Neural cell (in vitro differentiated cells): ENCODE data around the gene CPVL.

Experiments used
- CTCF ChIP-seq: fragments of 450-650 bp; IDR thresholded peaks from 2 replicates; pipeline ENCODE4 v1.5.1; 2014; ENCODE audit warnings: antibody characterized with exemption, mild to moderate bottlenecking, moderate library complexity; ENCODE audit not compliant: poor library complexity, severe bottlenecking
- POLR2AphosphoS5 ChIP-seq: IDR thresholded peaks from 2 replicates; pipeline ENCODE4 v1.6.1; 2012
- RAD21 ChIP-seq: fragments of 450-650 bp; conservative IDR thresholded peaks from 2 replicates; pipeline ENCODE4 v1.6.1; 2014; ENCODE audit warnings: antibody characterized with exemption, mild to moderate bottlenecking, moderate library complexity
- REST ChIP-seq: IDR thresholded peaks from 2 replicates; pipeline ENCODE4 v1.6.1; 2012; ENCODE audit warnings: borderline replicate concordance
- TAF1 ChIP-seq: IDR thresholded peaks from 2 replicates; pipeline ENCODE4 v1.6.1; 2012; ENCODE audit warnings: low read depth

- TF ChIP-seq CTCF (no peak), REST (no peak), POLR2AphosphoS5 (no peak), TAF1 (no peak), RAD21 (no peak)
Measured at GRCh38 chr7:29119538-29119937, 26.8 kb downstream of the CPVL start.
